HG02943 (cell line): Measurements from ENCODE around the gene ZNF48.
A peak's percentile ranks its signal among the peaks of the same experiment; 100 is the strongest.

ENCODE experiments used
- ATAC-seq: cut with Tn5 transposase; IDR thresholded peaks from one replicate; pipeline ENCODE4 v1.9.1; 2021; ENCODE audit warnings: mild to moderate bottlenecking, low read depth, moderate library complexity; ENCODE audit not compliant: unreplicated experiment

ZNF48 gene

DNA sequence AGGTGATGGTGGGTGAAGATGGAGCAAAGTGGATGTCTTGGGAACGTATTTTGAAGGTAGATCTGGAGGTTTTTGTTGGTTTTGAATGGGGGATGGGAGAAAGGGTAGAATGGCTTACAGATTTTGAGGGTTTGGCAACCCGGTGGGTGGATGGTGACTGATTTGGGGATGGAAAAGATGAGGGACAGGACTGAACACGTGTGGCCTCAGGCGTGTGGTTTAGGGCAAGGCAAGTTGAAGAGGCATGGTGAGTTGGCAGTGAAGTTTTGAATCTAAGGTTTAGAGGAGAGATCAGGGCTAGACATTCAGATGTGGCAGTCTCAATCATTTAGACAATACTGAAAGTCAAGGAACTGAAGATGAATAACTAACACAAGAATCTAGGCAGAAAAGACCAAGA lies 39.6 kb downstream of the ZNF48 start:
- ATAC-seq = no peak

DNA sequence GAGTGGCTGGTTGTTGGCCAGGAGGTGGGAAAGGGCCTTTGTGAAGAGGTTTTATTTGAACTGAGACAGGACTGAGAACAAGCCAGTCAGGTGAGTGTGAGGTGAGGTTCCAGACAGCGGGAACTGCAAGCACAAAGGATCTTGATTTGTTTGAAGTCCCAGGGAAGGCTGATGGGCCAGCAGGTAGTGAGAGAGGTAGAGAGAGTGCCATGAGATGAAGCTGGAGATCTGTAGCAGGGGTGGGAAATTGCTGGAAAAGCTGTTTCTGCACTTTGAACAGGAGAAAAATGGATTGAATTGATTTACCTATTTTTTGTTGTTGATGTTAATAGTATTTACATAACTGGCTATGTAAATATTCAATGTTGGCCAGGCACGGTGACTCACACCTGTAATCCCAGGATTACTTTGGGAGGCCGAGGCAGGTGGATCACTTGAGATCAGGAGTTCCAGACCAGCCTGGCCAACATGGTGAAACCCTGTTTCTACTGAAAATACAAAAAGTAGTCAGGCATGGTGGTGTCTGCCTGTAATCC lies 42.4 kb downstream of the ZNF48 start:
- ATAC-seq = no peak

DNA sequence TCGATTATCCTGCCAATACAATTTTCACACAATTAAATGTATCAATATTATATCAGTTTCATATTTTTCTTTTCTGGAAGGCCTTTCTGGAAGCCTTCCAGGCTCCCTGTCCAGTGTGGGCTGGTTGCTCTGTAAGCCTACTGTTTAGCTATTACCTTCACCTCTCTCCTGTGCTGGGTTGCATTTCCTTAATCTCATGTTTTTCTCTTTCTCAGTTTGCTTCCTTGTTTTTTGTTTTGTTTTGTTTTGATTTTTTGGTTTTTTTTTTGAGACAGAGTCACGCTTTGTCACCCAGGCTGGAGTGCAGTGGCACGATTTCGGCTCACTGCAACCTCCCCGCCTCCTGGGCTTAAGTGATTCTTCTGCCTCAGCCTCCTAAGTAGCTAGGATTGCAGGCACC lies 43.6 kb downstream of the ZNF48 start:
- no peak for ATAC-seq

DNA sequence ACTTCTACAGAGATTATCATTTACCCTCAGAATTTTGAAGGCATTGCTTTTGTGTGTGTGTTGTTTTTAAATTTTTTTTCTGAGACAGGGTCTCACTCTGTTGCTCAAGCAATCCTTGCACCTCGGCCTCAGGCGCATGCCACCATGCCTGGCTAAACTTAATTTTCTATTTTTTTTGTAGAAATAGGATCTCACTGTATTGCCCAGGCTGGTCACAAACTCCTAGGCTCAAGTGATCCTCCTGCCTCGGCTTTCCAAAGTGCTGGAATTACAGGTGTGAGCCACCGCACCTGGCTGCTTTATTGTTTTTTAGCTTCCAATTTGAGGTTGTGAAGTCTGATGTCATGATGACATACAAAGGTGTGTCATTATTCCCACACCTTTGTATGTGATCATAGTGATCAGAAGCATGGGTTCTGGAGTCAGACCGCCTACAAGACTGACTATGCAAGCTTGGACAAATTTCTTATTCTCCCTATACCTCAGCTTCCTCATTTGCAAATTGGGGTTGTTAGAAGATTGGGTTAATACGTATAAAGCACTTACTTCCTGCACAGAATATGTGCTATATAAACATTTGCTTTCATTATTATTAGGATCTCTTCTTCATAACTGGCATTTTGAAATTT lies 44.6 kb downstream of the ZNF48 start:
- ATAC-seq = no peak

DNA sequence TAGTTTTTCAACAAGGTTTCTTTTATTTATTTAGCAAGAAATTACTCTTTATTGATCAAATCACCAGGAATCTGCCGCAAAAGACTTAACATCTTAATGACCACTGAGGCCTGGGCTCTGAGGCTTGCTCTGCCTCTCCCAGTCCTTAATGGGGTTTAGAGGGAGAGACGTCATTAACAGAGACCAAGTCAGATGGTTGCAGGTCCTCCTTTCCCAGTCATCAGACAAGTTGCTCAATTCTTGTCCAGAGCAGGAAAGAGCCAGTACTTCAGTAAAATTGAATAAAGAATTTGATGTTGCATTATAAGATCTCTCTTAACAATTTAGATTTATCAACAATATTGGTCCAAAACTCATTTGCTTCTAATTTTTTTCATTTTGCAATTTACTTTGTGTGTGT lies 48.4 kb downstream of the ZNF48 start:
- no peak for ATAC-seq

DNA sequence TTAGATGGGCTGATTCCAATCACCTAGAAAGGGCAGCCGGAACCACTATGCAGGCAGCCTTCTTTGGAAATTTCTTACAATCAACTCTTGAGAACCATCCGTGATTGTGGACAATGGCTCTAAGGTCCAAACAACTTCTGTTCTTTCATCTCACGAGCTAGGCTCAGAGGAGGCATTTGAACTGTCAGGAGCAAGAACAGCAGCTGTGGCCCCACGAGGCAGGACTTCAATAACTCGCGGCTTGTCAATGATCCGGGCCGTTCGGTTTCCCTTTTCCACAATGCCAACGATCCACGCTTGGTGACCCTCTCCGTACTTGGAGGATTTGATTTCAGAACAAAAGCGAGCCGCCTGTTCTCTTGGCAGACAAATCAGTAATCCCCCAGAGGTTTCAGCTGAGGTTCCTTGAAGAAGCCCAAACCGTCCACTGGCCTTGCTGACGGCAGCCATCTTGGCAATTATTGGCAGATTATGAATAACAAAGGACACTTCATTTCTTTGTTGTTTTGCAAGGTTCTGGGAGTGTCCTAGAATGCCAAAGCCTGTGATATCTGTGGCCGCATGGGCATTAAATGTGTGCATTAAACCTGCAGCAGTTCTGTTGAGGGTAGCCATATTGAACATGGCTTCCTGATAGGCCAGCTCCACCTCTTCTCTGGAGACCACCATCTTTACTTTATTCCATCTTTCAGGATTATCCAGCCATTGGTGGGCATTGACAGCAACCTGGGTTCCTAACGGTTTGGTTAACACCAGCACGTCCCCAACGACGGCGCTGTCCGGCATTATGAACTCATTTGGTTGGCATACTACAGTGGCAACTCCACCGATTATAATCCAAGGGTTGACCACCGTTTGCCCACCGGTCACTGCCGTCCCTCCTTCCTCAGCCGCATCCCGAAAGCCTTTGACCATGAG lies 49.3 kb downstream of the ZNF48 start:
- ATAC-seq = no peak

DNA sequence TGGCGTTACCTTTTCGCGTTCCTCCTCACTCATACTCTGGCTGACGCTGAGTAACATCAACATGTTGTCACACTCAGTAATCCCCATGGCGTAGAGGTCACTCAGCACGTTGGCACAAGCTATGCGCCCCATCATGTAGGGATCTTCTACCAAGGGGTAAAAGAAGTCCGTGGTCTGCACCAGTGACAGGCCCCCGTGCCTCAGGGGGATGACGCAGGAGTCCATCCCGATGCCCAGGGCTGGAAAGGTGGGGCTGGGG lies 49.9 kb downstream of the ZNF48 start:
- ATAC-seq = peak; percentile 30

DNA sequence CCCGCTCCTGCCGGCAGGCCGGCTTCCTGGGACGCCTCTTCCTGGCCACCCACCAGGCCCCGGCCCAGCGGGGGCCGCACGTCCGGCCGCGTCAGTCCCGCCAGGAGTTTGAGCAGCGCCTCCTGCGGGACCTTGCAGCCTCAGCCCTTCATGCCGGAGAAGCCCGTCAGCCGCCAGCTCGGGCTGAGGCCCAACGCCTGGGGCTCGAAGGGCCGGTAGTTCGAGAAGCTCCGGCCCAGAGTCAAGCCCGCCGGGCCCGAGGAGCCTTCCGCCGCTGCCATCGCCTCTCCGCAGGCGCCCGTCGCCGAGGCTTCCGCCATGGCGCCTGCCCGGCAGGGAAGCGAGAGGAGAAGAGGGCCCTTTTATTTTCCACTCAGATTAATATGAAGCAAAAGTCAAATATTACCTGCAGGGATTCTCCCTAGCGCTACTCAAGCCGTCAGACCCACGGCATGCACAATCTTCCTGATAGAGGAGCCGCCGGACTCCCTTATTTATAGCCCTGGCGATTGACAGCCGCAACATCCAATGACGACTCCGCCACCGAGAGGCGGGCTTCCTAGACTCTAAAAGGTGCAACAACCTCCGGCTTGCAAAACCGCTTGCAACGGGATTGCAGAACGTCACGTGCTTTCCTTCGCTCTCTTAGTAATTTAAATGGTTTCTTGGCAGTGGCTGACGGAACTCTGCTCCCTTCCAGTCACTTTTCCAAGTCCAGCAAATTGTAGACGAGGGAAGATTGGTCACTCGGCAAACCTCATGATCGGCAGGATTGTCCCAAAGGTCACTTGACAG lies 50.4 kb downstream of the ZNF48 start, which contains the start of gene SEPHS2:
Gene SEPHS2, minus strand, starts transcription at position 467 of the 795 bp plus-strand sequence. Its CDS starts 147 bp downstream, at position 320.
- ATAC-seq = peak; percentile 79

DNA sequence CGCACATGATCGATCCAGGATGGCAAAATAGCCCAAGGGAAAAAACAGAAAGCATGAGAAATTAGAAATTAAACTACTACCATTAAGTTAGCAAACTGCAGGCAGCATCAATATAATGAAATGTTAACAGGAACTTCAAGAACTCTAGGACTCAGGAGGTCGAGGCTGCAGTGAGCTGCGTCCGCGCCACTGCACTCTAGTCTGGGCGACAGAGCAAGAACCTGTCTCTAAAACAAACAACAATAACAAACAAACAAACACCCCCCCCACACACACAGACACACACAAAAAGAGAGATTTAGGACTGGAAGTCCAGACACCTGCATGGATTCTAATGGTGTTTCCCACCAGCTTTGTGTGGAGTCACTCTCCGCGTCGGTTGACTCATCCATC lies 51.0 kb downstream of the ZNF48 start:
- no peak for ATAC-seq

DNA sequence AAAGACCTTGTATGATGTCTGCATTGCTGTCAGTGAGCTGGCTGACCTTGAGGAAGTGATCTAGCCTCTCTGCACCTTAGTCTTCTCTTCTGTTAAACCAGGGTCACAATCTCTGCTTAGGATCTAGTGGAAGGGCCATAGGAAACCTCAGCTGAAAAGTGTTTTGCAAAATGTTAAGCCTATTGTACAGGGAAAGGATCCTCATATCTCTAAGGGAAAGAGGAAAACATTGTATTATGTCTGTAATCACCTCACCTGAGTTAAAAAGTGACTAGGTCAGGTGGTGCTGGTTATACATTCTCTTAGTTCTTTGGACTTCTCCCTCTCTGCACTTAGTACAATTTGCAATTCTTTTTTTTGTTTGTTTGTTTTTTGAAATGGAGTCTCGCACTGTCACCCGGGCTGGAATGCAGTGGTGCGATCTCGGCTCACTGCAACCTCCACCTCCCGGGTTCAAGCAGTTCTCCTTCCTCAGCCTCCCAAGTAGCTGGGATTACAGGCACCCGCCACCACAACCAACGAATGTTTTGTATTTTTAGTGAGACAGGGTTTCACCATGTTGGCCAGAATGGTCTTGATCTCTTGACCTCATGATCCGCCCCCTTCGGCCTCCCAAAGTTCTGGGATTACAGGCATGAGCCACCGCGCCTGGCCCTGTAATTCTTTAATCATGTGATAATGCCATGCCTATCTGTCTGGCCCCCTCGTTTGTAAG lies 52.4 kb downstream of the ZNF48 start:
- ATAC-seq = no peak

DNA sequence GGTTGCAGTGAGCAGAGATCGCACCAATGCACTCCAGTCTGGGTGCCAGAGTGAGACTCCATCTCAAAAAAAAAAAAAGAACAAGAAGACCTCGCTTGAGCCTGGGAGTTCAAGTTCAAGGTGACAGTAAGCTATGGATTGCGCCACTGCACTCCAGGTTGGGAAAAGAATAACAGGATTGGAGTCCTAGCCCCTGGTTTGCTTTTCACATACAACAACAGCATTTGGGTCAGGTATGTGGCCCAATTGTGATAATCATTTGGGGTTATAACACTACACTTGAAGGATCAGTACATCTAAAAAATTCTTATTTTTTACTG lies 53.9 kb downstream of the ZNF48 start:
- ATAC-seq = no peak
